Inflammatory macrophage treated with lipopolysaccharide for 4 hours (primary cell): ENCODE results near the gene LRCH3.

ENCODE experiments used
- DNase-seq: peaks from one replicate; pipeline ENCODE4 v3.0.0-alpha.2; 2020

Gene LRCH3

DNA sequence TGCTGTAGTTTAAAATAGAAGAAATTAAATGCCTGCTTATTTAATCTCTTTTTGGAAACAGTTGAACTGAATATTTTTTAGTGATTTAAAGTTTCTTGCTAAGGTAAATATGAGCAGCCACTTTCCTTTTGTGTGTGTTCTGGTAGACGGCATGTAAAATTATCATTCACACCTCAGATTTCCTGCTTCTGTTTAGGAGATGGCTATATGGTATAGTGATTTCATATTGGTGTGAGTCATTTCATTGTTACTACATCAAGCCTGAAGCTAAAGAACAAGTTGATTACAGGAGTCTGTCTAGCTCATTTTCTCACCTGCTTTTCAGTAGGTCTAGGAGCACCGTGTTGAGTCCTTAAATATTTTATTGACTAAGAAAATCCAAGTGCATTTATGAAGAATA, 2.2 kb downstream of the LRCH3 start:
- peak; percentile 68 for DNase-seq

DNA sequence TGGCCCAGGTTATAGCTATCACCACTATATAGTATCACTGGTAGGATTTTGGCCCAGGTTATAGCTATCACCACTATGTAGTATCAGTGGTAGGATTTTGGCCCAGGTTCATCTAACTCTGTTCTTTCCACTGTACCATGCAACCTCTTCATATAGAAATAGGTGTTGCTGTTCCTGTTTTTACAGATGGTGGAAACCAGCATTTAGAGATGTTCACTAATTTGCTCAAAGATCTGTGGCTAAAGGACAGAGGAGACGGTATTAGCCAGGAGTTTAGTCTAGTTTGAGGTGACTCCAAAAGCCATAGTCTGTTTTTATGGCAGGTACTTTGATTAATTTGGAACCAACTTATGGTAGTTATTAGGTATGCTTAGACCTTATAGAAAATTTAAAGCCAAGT, 3.1 kb downstream of the LRCH3 start:
- no peak for DNase-seq

DNA sequence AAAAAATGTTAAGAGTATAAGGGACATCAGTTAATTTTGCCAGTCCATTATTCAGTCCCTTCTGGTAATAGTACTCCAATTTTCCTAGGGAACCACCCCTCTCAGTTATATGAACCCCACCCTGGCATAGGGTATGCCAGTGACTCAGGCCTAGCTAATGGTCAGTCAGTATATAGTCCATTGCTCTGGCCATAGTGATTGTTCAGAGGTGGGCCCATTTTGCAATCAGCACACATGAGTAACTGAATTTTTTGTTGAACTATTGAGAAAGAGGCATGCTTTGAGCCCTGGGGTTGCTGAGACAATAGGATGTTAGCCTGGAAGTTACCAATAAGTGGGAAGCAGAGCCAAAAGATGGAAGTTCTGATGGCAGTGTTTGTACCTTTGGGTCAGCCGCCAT, 4.1 kb downstream of the LRCH3 start:
- DNase-seq: peak; percentile 80

DNA sequence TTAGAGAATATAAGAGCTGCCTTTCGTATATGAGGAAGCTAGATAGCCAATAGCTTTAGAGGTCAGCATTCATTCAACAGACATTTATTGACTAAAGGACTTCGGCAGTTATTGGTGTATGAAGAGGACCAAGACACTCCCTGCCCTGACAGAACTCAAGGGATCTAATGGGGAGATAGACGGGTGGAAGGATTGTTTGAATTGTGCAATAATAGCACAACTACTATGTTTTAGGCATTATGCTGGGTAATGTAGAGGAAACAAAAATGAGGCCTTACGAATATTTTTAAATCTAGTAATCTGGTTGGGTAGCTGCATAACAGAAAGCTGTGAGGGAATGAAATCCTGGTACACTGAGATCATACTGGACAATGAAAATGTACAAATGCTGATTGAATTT, 5.0 kb downstream of the LRCH3 start:
- DNase-seq: no peak

DNA sequence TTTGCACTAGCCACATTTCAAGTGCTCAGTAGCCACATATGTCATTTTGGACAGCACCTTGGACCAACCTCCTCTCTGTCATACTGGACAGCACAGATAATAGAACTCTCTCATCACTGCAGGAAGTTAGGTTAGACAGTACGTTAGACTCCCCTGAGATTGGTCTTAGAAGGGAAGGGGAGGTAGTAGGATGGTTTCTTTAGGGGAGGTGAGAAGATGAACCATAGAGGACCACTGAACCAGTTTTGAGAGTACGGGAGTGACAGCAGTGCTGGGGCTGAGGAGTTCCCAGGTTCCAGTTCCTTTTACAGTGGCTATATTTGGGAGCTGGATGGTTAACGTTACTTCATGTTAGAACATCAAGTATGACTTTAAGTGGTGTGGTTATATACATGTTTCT, 7.8 kb downstream of the LRCH3 start:
- DNase-seq: no peak

DNA sequence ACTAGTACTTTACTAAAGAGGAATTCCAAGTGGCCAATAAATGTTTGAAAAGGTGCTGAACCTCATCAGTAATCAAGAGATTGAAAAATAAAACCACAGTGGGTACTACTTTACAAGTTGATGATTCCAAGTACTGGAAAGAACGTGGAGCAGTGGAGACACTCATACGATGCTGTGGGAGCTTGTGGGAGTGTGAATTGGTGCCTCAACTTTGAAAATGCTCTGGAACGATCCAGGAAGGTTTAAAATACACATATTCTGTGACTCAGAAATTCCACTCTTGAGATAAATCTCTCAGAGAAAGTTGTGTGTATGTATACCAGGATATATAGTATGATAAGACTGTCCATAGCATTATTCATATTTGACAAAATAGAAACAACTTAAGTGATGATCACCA, 9.3 kb downstream of the LRCH3 start:
- no peak for DNase-seq

DNA sequence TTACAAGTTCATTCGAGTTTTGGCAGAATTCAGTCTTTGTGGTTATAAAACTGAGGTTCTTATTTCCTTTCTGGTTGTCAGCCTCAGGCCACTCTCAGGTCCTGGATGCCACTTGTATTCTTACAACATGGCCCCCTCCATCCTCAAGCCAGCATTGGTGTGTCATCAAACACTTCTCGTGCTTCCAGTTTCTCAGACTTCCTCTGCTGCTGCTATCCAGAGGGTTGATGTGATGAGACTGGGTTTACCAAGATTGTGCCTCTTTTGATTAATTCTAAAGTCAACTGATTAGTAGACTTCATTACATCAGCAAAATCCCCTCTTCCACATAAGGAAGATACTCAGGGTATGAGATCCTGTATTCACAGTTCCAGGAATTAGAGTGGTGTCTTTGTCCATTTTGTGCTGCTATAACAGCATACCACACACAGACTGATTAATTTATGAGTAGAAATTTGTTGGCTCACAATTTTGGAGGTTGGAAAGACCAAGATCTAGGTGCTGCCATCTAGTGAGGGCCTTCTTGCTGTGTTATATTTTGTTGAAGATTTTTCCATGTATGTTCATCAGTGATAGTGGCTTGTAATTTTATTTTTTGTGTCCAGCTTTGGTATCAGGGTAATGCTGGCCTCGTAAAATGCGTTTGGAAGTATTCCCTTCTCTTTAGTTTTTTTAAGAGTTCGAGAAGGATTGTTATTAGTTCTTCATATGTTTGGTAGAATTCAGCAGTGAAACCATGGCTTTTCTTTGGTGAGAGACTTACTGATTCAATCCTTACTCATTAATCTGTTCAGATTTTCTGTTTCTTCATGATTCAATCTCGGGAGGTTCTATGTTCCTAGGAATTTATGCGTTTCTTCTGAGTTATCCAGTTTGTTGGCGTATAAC, 11.1 kb downstream of the LRCH3 start:
- DNase-seq: peak; percentile 76

DNA sequence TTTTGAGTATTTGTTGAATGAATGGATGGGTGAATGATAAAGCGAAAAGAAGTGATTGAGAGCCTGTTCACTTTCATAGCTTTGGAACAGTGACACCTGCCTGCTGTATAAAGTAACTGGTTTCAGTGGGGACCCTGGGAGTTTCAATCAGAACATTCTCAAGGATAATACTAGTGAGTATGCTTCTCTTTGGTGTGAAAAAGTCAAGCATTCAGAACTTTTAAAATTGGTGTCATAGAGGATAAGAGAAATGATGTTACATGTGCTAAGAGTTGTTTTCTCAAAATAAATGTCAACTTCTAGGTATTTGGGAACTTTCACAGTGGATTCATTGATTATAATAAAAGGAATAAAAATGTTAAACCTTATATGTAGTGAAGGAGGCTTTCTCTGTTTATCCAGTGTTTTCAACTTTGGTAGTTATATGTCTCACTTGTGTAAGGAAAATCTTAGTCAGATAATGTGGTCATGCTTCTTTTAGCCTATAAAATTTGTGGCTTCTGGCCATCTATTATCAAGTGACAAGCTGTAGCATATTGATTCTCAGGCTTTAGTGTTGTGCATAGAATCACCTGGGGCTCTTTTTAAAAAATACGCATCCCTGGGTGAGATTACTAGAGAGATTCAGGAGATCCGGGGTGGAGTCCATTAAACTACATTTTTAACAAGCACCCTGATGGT, 11.9 kb downstream of the LRCH3 start:
- DNase-seq: no peak

DNA sequence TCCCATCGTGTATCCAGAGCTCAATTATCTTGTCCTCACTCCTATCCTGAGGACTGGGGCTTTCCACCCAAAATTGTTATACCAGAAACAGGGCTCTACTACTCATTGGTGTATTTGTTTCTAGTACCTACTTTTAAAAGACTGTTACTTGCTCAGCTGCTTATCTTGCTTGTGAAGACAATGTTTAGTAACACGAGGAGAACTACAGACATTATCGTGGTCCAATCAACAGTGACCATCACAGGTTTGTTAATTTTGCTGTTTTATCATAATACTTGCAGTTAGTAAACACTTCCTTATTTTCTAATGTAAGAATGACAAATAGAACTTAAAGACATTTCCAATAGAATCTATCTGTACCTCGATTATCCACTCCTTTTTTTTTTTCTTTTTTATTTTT, 13.5 kb downstream of the LRCH3 start:
- no peak for DNase-seq

DNA sequence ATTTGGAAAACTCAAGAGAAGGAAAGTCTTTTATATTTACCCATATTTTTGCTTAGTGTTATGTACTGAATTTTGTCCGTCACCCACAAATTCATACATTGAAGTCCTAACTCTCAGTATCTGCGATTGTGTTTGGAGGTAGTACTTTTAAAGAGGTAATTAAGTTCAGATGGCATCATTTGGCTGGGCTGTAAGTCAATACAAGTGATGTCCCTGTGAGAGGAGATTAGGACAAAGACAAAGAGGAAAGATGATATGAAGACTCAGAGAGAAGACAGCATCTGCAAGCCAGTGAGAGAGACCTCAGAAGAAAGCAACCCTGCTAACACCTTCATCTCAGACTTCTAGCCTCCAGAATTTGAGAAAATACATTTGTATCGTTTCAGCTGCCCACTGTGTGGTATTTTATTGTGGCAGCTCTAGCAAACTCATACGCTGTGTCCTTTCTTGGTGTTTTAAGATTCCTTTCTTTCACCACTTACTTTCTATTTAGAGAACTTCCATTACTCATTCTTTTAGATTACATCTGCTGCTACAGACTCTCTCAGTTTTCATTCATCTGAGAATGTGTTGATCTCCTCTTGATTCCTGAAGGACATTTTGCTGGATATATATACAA, 17.0 kb downstream of the LRCH3 start:
- no peak for DNase-seq

DNA sequence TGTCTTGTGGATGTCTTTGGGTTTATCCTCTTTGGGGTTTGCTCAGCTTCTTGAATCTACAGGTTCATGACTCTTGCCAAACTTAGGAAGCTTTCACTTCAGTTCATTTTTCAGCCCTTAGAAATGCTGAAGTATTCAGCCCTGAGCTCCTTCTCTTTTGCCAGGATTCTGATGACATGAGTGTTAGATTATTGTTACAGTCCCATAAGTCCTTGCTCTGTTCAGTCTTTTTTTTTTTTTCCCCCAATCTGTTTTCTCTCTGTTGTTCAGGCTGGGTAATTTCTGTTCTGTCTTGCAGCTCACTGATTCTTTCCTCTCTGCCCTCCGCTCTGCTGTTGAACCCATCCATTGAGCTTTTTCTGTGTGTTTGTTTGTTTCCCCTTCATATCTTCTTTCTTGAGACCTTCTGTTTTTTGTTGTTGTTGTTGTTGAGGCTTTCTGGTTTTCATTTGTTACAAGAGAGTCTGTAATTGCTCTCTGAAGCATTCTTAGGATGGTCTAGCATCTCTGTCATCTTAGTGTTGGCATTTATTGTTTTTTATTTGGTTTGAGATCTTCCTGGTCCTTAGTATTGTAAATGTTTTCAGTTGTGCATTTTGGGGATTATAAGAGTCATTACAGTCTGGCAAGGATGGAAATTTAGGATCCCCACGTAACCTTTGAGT, 18.4 kb downstream of the LRCH3 start:
- DNase-seq: peak; percentile 47

DNA sequence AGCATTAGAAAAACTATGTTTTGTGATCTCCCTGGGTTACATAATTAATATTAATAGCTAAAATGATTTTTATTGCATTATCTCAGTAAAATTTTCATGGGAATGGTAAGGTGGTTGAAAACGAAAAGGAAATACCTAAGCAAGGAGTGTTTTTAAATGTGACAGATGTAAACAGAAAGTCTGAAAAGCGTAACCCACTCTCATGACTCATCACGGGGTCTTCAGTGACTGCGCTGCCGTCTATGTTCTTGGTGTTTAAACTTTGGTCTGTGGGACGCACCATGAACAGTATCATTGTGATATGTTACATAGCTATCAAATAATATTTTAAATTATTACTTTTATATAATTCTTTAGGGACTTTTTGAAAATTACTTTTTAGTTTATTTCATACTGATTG, 19.8 kb downstream of the LRCH3 start:
- no peak for DNase-seq

DNA sequence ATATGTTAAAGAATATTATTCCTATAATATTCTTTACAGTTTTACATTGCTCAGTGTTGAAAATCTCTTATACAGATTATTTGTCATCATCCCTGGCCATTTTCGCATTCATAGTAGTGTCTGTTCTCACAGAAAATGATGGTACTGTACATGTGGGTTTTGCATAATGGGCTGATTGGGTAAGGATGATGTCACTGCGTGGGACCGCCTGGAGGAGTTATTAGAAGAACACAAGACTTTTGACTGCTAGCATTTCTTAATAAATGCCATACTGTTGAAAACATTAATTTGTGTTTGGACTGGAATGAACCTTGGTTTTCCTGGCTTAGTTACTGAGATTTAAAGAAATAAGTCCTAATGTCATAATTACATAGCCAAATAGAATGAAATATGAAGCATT, 20.3 kb downstream of the LRCH3 start:
- DNase-seq: peak; percentile 97

DNA sequence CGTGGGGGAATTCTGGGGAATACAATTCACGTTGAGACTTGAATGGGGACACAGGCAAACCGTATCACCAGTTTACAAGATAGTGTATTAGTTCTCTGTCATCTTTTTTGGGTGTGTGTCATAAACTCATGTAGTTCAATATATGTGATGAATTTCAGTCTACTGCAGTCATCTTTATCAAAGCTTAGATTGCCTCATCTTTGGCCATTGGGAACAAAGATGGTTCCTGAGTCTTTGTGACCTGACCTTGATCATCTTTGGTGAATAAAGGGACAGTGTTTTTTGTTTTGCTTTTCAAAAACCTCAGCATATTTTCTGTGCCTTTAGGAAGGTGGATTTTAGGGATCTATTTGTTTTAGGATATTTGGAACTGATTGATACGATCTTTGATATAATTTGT, 23.3 kb downstream of the LRCH3 start:
- no peak for DNase-seq

DNA sequence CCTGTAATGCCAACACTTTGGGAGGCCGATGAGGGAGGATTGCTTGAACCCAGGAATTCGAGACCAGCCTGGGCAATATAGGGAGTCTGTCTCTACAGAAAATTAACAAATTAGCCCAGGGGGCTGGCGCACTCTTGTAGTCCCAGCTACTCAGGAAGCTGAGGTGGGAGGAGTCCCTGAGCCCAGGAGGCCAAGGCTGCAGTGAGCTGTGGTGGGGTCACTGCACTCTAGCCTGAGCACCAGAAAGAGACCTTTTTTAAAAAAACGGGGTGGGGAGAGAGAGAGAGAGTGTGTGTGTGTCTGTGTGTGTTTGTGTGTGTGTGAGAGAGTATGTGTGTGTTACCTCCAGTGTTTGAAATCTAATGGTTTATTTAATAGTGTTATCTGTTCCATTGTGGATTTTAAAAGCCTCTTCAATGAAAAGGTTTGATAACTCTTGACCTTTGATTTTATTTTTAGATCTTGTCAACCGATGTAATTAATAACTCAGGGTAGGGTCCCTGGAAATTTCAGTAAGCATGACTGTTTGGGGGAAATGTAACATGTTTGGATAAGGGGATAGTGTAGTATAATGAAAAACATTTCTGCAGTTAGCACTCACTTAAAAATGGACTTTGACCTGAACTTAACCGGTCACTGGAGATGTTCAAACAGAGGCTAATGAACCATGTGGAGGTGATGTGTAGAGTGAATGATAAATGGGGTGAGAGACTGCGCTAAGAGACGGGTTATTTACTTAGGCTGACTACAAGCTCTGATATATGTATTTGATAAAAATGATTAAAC, 29.7 kb downstream of the LRCH3 start:
- DNase-seq: no peak

DNA sequence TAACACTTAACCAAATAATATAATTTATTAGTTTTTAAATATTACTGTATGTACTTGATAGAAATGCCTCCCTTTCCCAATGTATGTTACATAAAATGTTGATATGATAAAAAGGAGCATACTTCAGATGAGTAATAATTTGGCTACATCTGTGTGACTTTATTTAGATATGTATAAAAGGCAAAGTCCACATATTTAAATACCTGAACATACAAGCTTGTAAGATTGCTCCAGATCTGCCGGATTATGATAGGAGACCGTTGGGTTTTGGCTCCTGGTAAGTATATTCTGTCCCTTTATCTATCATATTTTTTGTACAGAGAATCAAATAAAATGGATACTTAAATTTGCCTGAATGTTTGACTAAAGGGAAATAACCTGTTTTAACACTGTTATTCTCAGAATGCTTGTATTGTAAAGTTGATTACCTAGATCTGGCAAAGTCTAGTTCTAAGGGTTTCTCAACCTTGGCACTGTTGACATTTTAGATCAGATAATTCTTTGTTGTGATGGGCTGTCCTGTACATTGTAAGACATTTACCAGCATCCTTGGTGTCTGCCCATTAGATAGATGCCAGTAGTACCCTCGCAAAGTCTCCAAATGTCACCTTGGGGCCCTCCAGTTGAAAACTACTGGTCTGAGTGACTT, 38.5 kb downstream of the LRCH3 start:
- no peak for DNase-seq

DNA sequence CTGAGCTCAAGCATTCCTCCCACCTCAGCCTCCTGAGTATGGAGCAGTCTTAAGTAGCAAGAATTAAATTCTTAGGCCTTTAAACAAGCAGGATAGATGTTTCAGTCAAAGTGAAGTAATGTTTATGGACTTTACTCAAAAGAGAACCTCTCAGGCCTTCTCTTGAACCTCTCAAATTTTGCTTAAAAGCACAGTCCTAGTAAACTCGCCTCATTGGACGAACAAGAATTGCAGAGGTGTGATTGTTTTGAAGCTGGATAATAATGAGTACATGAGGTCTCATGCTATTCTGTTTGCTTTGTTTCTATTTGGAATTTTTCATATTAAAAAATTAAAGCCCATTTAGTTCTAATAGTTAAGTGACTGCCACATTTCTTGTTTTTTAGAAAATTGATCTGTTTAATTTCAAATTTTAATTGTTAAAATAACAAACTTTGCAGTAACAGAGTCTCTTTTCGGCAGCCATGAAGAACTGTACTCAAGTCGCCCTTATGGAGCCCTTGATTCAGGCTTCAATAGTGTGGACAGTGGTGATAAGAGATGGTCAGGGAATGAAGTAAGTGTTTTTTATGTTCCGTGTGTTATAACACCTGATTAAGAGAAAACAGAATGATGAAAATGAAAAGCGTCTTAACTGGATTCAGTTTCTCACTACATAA, 39.4 kb downstream of the LRCH3 start:
- DNase-seq: no peak

DNA sequence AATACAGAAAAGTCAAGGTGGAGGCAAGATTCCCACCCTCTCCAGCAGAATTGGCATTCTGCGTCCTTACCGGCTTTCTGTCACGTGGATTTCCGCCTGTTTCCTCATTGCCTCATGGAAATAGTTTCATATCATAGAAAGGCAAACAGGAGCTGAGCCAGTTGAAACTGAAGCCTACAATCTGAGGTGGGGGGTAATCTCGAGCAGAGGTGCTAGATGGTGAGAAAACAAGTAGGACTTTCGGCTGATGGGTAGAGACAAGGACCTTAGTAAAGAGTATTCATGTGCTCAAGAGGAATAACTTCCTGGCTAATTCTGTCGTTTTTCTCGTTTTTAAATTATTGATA, 39.9 kb downstream of the LRCH3 start:
- no peak for DNase-seq

DNA sequence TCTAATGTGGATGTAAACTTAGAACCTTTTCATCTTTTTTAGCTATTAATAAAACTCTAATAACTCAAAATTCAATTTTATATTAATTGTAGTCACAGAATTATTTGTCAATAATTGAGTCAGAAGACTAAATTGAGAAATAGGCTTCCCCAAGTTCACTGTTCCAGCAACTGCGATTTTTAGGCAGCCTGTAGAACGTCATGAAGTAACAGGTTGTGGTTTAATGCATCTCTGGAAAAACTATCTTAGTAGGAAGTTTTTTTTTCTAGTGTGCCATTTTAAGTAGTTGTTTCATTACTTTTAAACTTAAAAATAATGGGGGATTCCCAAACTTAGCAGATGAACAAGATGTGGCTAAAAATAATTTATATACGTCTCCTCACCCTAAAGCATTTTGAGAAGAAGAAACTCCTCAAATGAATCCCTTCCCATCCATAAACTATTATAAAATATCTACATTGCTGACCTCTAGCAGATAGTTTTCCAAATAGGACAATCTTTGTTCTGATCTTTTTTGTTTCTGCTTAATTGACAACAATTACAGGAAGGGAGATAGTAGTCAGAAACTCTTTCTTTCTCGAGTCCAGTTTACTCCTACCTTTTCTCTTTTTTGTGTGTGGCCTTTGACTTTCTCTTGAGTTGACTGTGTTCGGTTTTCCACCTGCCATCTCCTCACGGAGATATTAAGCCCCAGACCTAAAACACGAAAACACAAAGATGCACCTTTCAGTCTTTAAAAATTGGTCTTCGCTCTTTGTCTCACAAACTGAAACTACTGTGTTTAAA, 43.1 kb downstream of the LRCH3 start:
- DNase-seq: no peak

DNA sequence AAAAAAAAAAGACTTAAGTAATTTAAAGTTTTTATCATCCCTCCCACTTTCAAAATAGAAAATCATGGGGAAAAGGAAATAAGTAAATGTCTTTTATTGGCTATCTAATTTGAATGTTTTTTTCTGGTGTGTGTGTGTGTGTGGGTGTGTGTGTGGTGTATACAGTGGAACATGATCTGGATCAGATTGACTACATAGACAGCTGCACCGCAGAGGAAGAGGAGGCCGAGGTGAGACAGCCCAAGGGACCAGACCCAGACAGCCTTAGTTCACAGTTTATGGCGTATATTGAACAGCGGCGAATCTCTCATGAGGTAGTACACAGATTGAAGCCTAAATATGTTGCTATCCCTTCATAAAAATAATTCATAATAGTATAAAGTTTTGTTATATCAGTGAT, 44.5 kb downstream of the LRCH3 start:
- DNase-seq: no peak

DNA sequence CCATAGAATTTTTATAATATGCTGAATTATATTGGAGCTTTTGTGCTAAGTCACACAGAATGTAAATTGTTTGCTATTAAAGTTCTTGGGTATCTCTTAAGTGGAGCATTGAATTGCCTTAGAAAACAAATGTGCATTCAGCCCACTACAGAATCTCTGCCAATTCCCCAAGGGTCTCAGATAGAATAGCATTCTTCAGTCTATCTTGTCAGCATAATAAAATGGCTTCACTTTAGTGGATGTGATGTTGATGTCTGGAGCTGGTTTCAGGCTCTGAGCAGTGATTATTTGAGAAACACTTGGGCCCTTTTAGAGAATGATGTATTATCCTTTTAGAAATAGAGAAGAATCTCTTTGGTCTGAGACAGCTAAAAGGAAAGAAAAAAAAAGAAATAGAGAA, 45.2 kb downstream of the LRCH3 start:
- DNase-seq: no peak
